ENCODE results near the gene RGR.
"Not testable (repeated sequence)": the region's sequence is repeated elsewhere in the genome, so short reads cannot be mapped to it uniquely, and the experiment has no call there.

The RGR gene

DNA sequence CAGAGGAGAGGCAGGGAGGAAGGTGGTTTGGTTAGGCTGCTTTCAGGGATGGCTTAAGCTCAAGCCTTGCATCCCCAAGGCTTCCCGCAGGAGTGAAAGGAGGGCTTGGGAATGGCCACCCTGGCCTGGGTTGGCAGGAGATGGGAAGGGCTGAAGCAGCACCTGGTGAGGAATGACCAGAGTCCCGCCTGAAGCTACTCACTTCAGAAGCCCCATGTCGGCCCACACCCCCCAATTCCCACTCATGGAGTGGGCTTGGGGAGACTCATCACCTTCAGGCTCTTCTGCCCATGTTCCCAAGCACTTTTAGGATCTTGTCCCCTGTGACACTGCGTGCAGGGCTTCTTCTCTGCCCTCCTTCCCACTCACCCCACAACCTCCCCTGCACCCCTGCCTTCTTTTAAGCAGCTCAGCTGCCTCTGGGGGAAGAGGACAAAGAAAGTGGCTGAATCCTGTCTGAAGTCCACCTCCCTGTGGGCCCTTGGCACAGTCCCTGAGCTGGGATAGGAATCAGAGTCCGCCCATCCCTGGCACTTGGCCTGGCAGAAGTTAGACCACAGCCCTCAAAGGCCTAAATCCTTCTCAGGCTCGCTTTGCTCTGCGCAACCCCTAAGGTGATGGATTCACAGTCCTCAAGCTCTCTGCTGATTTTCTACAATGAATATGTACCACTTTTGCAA, 16.5 kb downstream of the RGR start:
- DNase-seq = no peak

DNA sequence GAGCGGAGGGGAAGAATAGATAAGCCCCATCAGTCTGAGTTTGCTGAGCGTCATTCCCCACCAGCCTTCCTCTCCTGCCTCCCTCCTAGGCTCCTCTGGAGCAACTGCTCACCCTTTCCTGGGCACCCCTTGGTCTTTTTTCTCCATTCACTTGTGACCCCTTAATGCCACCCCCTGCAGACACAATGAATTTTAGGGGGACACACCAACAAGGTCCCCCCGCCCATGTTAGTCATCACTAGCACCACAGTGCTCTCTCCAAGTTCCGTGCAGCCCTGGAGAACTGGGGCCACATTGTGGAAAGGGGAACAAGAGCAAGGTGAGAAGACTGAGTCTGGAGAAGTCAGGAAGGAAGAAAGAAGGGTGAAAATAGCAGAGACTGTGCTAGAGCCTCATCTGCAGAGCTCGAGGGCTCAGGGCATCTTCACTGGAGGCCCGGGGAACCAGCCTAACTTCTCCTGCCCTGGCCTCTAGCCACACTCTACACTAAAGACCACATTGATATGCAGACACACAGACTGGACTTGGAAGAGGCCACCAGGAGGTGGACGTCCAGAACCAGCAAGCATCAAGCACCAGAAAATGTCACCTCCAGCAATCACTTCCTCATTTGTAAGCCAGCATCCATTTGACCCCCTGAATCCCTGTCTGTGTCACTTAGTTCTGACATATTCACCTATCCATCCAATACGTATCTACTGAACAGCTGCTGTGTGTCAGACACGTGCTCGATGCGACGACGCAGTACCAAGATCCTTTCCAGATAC, 17.5 kb downstream of the RGR start:
- no peak for DNase-seq

DNA sequence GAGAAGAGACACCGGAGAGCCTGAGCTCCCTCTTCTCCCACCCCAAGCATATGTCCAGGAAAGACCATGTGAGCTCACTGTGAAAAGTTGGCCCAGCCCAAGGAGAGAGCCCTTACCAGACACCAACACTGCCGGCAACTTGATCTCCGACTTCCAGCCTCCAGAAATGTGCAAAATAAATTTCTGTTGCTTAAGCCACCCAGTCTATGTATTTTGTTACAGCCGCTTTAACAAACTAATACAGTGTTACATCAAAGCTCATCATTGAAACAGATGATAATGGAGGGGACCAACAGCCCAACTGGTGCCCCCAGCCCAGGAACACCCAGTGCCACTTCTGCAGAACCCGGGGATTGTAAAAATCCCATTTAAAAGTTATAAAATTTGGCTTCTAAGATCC, 18.9 kb downstream of the RGR start:
- DNase-seq = no peak

GRCh38 chr10:84264611-84265141, 19.8 kb downstream of the RGR start:
- DNase-seq = peak; percentile 88

- no peak for DNase-seq
Measured at GRCh38 chr10:84265418-84265817, 20.6 kb downstream of the RGR start.

DNA sequence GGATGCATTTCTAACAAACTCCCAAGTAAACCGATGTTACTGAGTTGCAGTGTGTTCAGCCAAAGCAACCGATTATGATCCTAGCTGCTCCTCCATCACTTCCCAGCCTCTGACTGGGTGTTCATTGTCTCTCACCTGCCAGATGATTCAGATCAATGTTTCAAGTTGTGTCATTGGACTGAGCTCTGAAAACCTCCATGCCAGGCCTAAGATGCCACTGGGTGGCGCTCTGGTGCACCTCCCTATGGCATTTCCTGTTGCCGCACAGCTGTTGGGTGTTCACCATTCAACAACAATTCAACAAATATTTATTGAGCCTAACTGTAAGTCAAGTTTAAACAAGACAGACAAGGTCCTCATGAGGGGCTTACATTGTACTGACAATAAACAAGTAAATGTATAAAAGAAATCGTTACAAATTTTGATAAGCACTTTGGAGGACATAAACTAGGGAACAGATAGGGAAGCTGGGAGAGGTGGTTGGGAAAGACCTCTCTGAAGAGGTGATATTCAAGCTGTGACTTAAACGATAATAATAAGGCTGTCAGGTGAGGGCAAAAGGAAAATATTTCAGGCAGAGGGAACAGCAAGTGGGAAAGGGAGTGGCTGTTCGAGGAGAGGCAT, 22.8 kb downstream of the RGR start:
- peak; percentile 88 for DNase-seq

DNA sequence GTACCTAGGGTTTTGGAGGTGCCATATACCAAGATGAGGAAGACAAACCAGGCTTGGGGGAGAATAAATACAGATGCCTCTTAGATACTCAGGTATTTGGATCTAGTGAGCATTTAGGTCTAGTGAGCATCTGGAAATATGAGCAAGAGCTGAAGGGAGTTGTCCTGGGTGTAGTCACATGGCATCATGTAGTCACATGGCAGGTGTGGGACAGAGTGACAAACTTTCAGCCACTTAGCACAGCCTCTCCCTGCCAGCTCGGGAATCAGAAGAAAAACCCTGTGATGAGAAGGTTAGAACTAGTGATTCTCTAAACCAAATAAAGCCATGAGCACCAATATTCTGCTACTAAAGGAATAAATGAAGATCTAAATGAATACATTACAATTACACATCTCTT, 24.3 kb downstream of the RGR start:
- no peak for DNase-seq

DNA sequence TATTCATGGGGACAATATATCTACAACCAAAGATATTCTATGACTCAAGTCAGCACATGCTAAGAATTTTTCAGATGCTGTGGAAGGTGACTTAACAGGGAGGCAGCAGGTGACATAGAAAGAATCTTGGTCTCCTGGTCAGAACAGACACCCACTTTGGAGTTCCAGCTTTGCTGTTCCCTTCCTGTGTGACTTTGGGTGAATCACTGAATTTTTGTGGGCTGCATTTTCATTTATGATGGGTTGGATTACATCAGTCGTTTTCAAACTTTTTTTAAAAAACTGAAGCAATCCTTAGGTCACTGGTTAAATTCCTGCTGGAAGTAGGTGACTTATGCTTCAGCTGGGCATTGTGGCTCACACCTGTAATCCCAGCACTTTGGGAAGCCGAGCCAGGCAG, 24.9 kb downstream of the RGR start:
- DNase-seq = no peak

- DNase-seq = no peak
Measured at GRCh38 chr10:84270708-84271107, 25.9 kb downstream of the RGR start.

DNA sequence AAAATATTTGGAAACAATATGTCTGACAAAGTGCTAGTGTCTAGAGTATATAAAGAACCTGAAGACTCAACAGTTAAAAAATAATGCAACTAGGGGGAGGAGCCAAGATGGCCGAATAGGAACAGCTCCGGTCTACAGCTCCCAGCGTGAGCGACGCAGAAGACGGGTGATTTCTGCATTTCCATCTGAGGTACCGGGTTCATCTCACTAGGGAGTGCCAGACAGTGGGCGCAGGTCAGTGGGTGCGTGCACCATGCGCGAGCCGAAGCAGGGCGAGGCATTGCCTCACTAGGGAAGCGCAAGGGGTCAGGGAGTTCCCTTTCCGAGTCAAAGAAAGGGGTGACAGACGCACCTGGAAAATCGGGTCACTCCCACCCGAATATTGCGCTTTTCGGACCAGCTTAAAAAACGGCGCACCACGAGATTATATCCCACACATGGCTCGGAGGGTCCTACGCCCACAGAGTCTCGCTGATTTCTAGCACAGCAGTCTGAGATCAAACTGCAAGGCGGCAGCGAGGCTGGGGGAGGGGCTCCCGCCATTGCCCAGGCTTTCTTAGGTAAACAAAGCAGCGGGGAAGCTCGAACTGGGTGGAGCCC, 35.1 kb downstream of the RGR start:
- DNase-seq = not testable (repeated sequence)

DNA sequence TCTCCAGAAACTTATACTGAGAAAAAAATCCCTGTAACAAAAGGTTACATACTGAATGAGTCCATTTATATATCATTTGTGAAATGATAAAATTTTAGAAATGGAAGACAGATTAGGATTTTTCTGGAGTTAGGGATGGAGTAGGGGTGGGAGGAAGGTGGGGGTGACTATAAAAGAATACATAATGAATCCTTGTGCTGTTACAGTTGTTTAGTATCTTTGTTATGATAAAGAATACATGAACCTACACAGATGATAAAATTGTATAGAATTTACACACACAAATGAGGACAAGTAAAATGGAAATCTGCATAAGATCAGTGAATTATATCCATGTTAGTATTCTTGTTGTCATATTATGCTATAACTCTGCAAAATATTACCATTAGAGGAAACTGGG, 41.8 kb downstream of the RGR start:
- DNase-seq = no peak

- DNase-seq = no peak
Measured at GRCh38 chr10:84288151-84288550, 43.3 kb downstream of the RGR start.

DNA sequence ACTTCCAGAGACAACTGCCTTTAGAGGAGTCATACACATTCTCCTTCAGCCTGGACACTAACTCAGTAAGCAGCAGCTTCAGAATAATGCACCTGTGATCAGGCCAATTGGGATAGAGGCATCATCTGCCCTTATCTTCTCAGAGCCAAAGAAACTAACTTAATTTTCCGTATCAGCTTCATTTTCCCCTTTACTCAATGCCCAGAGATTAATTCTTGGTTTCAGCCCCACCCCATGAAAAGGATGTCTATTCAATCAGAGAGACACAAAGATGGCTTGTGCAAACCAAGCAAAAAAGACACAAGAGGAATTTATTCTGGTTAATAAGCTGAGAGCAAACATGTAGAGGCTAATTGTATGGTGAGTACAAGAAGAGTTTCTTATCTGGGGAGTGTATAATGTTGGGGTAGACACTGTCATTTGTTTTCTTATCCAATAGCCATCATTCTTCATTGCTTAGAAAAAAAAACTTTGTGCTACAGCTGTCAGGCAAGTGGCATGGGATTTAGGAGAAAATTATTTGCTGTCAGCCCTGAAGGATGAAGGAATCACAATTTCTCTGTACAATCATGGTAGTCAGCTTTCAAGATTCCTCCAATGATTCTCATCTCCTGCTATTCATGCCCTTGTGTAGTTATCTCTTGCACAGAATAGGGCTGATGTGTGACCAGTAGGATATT, 44.8 kb downstream of the RGR start:
- DNase-seq = no peak

- DNase-seq = no peak
Measured at GRCh38 chr10:84290235-84290634, 45.4 kb downstream of the RGR start.

DNA sequence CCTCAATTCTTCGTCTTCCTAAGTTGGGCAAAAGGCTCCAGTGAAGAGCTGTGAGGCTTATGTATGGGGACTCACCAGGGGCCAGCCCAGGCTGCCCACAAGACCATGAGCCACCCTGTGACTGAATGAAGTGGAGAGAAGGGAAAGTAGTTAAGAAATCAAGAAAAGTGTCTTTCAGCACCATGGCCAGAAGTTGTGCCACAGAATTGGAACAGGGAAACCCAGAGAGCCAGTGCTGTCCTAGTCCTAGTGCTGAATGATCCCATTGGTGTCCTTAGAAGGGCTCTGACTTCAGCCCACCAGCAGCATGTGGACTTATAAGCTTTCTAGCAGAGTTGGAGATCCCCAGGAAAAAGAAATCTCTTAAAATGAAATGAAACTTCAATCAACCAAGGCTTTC, 46.5 kb downstream of the RGR start:
- DNase-seq = no peak

DNA sequence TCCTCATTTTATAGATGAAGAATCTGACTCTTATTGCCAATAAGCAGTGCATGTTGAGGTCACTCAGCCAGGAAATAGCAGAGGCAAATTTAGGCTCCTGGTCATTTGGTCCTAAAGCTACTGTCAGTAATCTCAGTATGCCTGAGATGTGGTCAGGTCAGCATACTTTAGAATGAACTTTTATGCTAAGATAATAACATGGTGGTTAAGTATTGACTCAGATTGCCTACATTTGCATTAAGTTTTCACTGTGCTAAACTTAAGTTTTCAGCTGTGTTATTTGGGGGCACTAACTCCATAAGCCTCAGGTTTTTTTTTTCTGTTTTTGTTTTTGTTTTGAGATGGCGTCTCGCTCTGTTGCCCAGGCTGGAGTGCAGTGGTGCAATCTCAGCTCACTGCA, 47.6 kb downstream of the RGR start:
- no peak for DNase-seq

DNA sequence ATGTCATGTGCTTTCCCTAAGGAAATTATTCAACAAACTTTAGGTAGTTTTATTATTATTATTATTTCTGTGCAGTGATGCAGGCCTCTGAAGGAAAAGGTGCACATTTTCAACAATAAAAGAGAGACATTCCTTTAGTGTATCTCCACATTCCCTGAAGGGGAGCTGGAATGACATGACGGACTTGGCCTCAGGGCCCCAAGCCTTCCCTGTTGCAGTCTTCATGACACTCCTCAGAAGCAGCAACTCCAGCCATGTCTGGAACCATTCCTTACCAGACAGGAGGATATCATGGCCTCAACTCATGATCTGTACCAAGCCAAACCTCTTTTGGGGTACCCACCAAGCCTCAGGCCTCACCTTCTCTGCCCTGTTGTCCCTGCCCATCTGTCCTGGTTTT, 48.3 kb downstream of the RGR start:
- DNase-seq = no peak

DNA sequence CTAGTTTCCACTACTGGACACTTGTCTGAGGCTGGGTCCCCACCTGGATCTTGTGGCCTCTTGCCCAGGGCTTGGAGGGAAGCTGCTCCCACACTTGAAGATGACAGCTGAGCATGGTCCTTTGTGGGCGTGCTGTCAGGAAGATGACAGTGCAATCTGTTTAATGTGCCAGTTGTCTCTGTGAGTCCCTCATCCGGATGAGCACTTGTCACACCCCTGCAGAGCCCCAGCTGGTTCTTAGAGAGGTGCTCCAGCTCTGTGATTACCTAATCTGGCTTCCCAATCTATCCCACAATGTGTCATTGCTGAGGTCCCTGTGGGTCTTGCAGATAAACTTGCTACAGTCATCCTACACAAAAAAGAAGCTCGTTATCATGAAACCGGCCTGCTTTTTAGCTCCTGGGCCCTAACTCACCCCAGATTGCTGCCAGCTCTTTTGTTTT, 48.7 kb downstream of the RGR start:
- DNase-seq = no peak

DNA sequence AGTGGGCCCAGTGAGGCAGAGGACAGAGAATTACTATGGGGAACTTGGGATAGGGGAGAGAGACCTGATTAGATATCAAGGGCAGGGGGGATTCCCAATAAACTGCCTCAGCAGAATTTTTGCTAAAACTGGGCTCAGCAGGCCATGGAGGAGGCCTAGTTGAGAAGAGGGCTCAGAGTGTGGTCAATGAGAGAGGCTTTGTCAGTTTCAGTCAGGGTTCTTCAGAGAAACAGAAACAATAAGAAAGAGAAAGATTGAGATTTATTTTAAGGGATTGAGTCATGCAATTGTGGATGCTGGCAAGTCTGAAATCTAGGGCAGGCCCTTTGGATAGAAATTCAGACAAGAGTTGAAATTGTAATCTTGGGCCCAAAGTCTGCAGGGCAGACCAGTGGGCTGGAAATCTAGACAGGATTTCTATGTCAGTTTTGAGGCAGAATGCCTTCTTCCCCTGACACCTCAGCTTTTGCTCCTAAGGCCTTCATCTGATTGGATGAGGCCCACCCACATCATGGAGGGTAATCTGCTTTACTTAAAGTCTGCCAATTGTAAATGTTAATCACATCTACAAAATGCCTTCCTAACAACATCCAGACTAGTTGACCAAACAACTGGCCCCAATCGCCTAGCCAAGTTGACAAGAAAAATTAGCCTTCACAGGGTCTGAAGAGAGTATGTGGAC, 50.1 kb downstream of the RGR start:
- DNase-seq = no peak

- no peak for DNase-seq
Measured at GRCh38 chr10:84296091-84296981, 51.5 kb downstream of the RGR start.

- no peak for DNase-seq
Measured at GRCh38 chr10:84298057-84298456, 53.2 kb downstream of the RGR start.
